ENCODE data around the gene OR4N5.
"Not testable (repeated sequence)": the region's sequence is repeated elsewhere in the genome, so short reads cannot be mapped to it uniquely, and the experiment has no call there.

Gene OR4N5

DNA sequence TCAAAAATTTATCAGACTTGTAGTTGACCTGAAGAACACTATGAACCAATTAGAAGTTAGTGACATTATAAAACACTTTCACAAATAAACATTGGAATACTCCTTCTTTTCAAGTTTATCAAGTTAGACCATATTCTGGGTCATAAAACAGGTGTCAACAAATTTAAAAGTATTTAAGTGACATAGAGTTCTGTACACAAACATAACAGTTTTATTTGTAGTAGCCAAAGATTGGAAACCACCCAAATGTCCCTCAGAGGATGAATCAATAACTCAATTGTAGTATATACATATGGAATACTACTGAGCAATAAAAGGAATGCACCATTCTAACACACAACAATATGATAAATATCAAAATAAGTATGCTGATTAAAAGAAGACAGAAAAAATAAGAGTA lies 28.5 kb downstream of the OR4N5 start:
- no peaks in the 10 kb centered on the region for H3K36me3 ChIP-seq (ENCODE audit: insufficient read depth, low read length)
- H3K9ac ChIP-seq (ENCODE audit: low read depth, low read length): no peak overlapping the region
- no peaks in the 10 kb centered on the region for H3K4me1 ChIP-seq (ENCODE audit: control insufficient read depth, insufficient read depth, low read length)
- H3K4me2 ChIP-seq (ENCODE audit: low read length): no peak overlapping the region
- H3K9me3 ChIP-seq (replicated peaks; ENCODE audit: low read length): no peaks in the 10 kb centered on the region
- H3K4me3 ChIP-seq (ENCODE audit: low read length): no peak overlapping the region
- no peaks in the 10 kb centered on the region for H3K27me3 ChIP-seq (ENCODE audit: control insufficient read depth, insufficient read depth, low read length)

DNA sequence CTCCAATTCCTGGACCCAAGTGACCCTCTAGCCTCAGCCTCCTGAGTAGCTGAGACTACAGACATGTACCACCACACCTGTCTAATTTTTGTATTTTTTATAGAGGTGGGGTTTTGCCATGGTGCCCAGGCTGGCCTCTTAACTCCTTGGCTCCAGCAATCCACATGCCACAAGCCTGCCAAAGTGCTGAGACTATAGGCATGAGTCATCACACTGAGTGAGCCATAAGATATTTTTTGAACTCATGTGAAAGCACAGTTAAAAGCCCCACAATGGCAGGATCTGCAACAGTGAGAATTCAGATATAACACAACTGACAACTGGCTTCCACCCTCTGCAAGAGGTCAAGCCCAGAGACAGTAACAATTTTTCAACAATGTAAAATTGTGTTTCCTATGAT lies 31.2 kb downstream of the OR4N5 start:
- not testable (repeated sequence) for H3K36me3 ChIP-seq (ENCODE audit: insufficient read depth, low read length); H3K9ac ChIP-seq (ENCODE audit: low read depth, low read length); H3K27me3 ChIP-seq (ENCODE audit: control insufficient read depth, insufficient read depth, low read length); H3K4me2 ChIP-seq (ENCODE audit: low read length); H3K9me3 ChIP-seq (replicated peaks; ENCODE audit: low read length); H3K4me1 ChIP-seq (ENCODE audit: control insufficient read depth, insufficient read depth, low read length); H3K4me3 ChIP-seq (ENCODE audit: low read length)

DNA sequence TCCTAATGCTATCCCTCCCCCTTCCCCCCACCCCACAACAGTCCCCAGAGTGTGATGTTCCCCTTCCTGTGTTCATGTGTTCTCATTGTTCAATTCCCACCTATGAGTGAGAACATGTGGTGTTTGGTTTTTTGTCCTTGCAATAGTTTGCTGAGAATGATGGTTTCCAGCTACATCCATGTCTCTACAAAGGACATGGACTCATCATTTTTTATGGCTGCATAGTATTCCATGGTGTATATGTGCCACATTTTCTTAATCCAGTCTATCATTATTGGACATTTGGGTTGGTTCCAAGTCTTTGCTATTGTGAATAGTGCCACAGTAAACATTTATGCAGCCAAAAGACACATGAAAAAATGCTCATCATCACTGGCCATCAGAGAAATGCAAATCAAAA lies 35.6 kb downstream of the OR4N5 start:
- H3K9me3 ChIP-seq (replicated peaks; ENCODE audit: low read length); H3K4me3 ChIP-seq (ENCODE audit: low read length); H3K4me2 ChIP-seq (ENCODE audit: low read length); H3K36me3 ChIP-seq (ENCODE audit: insufficient read depth, low read length); H3K27me3 ChIP-seq (ENCODE audit: control insufficient read depth, insufficient read depth, low read length); H3K4me1 ChIP-seq (ENCODE audit: control insufficient read depth, insufficient read depth, low read length); H3K9ac ChIP-seq (ENCODE audit: low read depth, low read length): not testable (repeated sequence)

DNA sequence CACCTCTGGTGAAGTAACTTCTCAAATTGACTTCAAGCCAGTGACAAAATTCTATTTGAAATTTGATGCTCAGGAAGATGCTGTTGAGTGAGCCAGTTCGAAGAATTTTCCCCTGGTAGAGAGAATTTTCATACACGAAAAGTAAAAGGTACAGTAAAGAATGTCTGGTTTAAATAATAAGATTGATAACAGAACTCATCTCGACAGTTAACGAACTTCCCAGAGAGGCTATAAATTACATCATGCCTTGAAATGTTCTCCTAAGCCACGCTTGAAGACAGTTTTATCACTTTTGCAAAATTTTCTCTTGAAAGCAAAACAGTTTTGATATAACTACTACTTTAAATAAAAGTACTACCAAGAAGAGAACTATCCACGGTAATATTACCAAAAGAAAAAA lies 37.7 kb downstream of the OR4N5 start:
- Histone ChIP-seq H3K9me3 (replicated peaks; ENCODE audit: low read length) (peaks cover 2% of the 10 kb centered on the region), H3K27me3 (ENCODE audit: control insufficient read depth, insufficient read depth, low read length) (no peaks in the 10 kb centered on the region), H3K36me3 (ENCODE audit: insufficient read depth, low read length) (no peaks in the 10 kb centered on the region), H3K4me1 (ENCODE audit: control insufficient read depth, insufficient read depth, low read length) (no peaks in the 10 kb centered on the region), H3K9ac (ENCODE audit: low read depth, low read length) (no peak overlapping the region), H3K4me3 (ENCODE audit: low read length) (no peak overlapping the region), H3K4me2 (ENCODE audit: low read length) (no peak overlapping the region)

DNA sequence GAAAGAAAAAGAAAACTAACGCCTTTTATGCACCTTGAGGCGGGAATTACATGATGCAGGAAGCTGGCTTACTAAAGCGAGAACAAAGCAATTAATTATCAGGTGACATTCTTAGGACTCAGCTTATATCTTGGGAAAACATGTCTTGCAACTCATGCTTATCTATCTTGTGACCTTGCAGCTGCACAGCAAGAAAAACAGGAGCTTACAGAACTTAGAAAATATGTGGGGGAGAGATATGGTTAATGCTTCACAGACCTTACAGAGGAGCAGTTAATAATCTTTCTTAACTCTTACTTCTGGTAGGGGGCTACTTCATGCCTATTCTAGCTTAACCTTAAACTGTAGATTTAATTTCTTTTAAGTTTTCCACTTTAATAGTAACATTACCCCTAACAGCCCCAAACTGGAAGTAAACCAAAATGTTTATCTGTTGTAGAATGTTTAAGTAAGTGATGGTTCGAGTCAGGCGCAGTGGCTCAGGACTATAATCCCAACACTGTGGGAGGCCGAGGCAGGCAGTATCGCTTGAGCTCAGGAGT lies 38.9 kb downstream of the OR4N5 start:
- Histone ChIP-seq H3K27me3 (ENCODE audit: control insufficient read depth, insufficient read depth, low read length) (no peaks in the 10 kb centered on the region), H3K4me1 (ENCODE audit: control insufficient read depth, insufficient read depth, low read length) (no peaks in the 10 kb centered on the region), H3K4me3 (ENCODE audit: low read length) (no peak overlapping the region), H3K36me3 (ENCODE audit: insufficient read depth, low read length) (no peaks in the 10 kb centered on the region), H3K4me2 (ENCODE audit: low read length) (no peak overlapping the region), H3K9me3 (replicated peaks; ENCODE audit: low read length) (peaks cover 2% of the 10 kb centered on the region), H3K9ac (ENCODE audit: low read depth, low read length) (no peak overlapping the region)

DNA sequence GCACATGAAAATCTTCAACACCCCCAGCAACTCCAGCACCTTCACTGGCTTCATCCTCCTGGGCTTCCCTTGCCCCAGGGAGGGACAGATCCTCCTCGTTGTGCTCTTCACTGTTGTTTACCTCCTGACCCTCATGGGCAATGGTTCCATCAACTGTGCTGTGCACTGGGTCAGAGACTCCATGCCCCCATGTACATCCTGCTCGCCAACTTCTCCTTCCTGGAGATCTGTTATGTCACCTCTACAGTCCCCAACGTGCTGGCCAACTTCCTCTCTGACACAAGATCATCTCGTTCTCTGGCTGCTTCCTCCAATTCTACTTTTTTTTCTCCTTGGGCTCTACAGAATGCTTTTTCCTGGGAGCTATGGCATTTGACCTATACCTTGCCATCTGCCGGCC lies 40.6 kb downstream of the OR4N5 start:
- no peaks in the 10 kb centered on the region for H3K27me3 ChIP-seq (ENCODE audit: control insufficient read depth, insufficient read depth, low read length)
- H3K9ac ChIP-seq (ENCODE audit: low read depth, low read length): no peak overlapping the region
- H3K9me3 ChIP-seq (replicated peaks; ENCODE audit: low read length): peaks cover 2% of the 10 kb centered on the region
- no peaks in the 10 kb centered on the region for H3K4me1 ChIP-seq (ENCODE audit: control insufficient read depth, insufficient read depth, low read length)
- no peaks in the 10 kb centered on the region for H3K36me3 ChIP-seq (ENCODE audit: insufficient read depth, low read length)
- no peak overlapping the region for H3K4me3 ChIP-seq (ENCODE audit: low read length)
- no peak overlapping the region for H3K4me2 ChIP-seq (ENCODE audit: low read length)

DNA sequence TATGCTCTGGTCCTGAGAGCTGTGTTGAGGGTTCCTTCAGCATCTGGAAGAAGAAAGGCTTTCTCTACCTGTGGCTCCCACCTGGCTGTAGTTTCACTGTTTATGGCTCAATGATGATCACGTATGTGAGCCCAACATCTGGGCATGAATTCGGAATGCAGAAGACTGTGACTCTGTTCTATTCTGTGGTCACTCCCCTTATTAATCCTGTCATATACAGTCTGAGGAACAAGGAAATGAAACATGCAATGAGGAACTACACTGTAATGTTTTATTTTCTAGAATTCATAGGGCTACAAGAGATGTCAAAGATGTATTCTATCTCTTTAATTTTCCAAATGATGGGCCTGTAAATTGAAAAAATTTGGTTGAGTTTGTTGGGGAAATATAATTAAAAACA lies 41.3 kb downstream of the OR4N5 start:
- H3K27me3 ChIP-seq (ENCODE audit: control insufficient read depth, insufficient read depth, low read length): no peaks in the 10 kb centered on the region

DNA sequence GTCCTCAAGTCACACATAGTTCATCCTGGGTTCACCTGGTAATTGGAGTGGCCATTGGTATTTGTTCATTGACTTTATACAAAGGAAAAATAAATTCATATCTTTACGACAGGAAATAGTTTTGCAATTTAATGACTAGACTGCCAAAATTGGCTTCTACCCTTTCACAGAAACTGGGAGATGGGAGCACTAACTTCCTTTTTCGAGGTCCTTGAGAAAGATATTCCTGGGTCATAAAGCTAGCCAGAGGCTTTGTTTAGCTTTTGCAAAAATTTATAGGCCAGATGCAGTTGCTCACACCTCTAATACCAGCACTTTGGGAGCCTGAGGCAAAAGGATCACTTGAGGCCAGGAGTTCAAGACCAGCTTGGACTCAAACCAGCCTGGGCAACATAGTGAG lies 41.9 kb downstream of the OR4N5 start:
- Histone ChIP-seq H3K4me2 (ENCODE audit: low read length) (no peak overlapping the region), H3K9me3 (replicated peaks; ENCODE audit: low read length) (peaks cover 2% of the 10 kb centered on the region), H3K4me1 (ENCODE audit: control insufficient read depth, insufficient read depth, low read length) (no peaks in the 10 kb centered on the region), H3K27me3 (ENCODE audit: control insufficient read depth, insufficient read depth, low read length) (no peaks in the 10 kb centered on the region), H3K9ac (ENCODE audit: low read depth, low read length) (no peak overlapping the region), H3K36me3 (ENCODE audit: insufficient read depth, low read length) (no peaks in the 10 kb centered on the region), H3K4me3 (ENCODE audit: low read length) (no peak overlapping the region)

More for the DNA sequence above, 41.3 kb downstream of the OR4N5 start:
- Histone ChIP-seq H3K9me3 (replicated peaks; ENCODE audit: low read length) (peaks cover 2% of the 10 kb centered on the region), H3K4me1 (ENCODE audit: control insufficient read depth, insufficient read depth, low read length) (no peaks in the 10 kb centered on the region), H3K4me2 (ENCODE audit: low read length) (no peak overlapping the region), H3K4me3 (ENCODE audit: low read length) (no peak overlapping the region), H3K9ac (ENCODE audit: low read depth, low read length) (no peak overlapping the region), H3K36me3 (ENCODE audit: insufficient read depth, low read length) (no peaks in the 10 kb centered on the region)

DNA sequence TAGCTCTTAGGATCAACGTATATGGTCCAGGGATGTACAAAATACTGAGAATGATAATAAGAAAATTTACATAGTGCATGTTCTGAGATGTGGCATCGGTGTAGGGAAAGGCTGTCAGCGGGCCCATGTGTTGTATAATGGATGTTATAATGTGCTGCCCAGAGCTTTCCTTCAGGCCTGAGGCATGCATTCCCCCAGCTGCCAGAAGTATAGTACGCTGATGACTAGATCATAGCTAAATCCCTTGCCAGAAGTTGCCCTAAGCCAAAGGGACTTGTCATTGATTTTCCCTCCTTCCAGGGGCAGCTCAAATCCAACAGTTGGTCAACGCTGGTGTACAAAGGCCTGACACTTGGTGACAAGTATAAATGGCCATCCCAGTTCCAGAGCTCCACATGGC lies 45.6 kb downstream of the OR4N5 start:
- no peaks in the 10 kb centered on the region for H3K36me3 ChIP-seq (ENCODE audit: insufficient read depth, low read length)
- H3K9me3 ChIP-seq (replicated peaks; ENCODE audit: low read length): peaks cover 2% of the 10 kb centered on the region
- H3K4me3 ChIP-seq (ENCODE audit: low read length): no peak overlapping the region
- H3K4me1 ChIP-seq (ENCODE audit: control insufficient read depth, insufficient read depth, low read length): no peaks in the 10 kb centered on the region
- no peak overlapping the region for H3K4me2 ChIP-seq (ENCODE audit: low read length)
- H3K27me3 ChIP-seq (ENCODE audit: control insufficient read depth, insufficient read depth, low read length): no peaks in the 10 kb centered on the region
- no peak overlapping the region for H3K9ac ChIP-seq (ENCODE audit: low read depth, low read length)

DNA sequence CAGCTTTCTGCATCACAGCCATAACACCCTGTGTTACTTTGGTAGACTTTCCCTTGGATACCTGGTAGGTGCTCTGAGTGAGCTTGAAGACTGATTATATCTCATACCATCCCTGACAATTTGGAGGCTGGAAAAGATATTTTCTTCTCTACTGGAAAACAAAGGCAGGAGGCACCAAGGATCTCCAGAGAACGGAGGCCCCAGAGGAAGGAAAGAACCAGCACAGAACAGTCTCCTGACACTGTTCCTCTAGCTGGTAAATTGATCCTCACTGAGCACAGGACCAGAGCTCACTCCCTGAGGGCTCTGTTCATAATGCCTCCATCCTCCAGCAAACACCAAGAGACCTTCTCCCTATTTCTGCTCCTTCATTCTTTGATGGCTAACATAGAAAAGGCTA lies 52.0 kb downstream of the OR4N5 start, which contains the start of gene OR11G2:
OR11G2 (plus strand) TSS at position 301 of the 400 bp plus-strand sequence. CDS start 6,542 bp downstream, outside the sequence.
- Histone ChIP-seq H3K9ac (ENCODE audit: low read depth, low read length) (no peak within 1 kb of the TSS), H3K27me3 (ENCODE audit: control insufficient read depth, insufficient read depth, low read length) (no peaks in the 10 kb centered on the region), H3K4me2 (ENCODE audit: low read length) (no peak within 1 kb of the TSS), H3K36me3 (ENCODE audit: insufficient read depth, low read length) (no peaks in the 10 kb centered on the region), H3K4me3 (ENCODE audit: low read length) (no peak within 1 kb of the TSS), H3K9me3 (replicated peaks; ENCODE audit: low read length) (no peaks in the 10 kb centered on the region), H3K4me1 (ENCODE audit: control insufficient read depth, insufficient read depth, low read length) (no peaks in the 10 kb centered on the region)

DNA sequence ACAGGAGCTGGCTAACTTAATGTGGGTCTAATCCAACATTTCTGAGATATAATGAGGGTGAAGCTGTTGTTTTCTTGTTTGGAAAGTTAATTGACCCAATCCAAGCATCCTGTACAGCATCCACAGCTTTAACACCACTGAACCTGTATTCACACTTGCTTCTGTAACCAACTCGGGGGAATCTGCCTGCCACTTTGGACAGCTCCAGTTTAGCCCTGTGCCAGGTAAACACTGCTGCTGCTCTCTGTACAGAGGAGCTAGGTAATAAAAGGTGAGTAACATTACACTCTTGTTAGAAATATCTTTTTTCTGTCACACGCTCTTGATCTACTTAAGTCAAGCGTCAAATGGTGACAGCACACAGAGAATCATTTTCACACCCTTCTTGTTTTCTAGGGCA lies 52.8 kb downstream of the OR4N5 start:
- no peak overlapping the region for H3K4me2 ChIP-seq (ENCODE audit: low read length)
- no peaks in the 10 kb centered on the region for H3K9me3 ChIP-seq (replicated peaks; ENCODE audit: low read length)
- no peaks in the 10 kb centered on the region for H3K27me3 ChIP-seq (ENCODE audit: control insufficient read depth, insufficient read depth, low read length)
- no peak overlapping the region for H3K9ac ChIP-seq (ENCODE audit: low read depth, low read length)
- no peak overlapping the region for H3K4me3 ChIP-seq (ENCODE audit: low read length)
- no peaks in the 10 kb centered on the region for H3K4me1 ChIP-seq (ENCODE audit: control insufficient read depth, insufficient read depth, low read length)
- H3K36me3 ChIP-seq (ENCODE audit: insufficient read depth, low read length): no peaks in the 10 kb centered on the region

DNA sequence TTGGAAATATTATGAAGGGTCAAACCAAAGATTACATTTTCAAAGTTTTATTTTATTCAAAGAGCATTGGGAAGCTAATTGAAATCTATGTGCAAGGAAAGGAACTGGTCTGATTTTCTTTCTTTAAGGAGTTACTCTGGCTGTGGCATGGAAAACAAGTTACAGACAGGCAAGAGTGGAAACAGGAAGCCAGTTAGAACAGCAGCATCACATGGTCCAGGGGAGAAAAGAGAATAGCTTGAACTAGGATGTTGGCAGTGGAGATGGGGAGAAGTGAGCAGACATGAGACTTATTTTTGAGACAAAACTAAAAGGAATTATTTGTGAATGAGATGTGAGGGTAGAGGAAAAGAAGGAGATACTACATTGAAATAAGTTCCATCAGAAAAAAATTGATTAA lies 55.5 kb downstream of the OR4N5 start:
- no peak overlapping the region for H3K4me3 ChIP-seq (ENCODE audit: low read length)
- H3K9me3 ChIP-seq (replicated peaks; ENCODE audit: low read length): no peaks in the 10 kb centered on the region
- H3K4me1 ChIP-seq (ENCODE audit: control insufficient read depth, insufficient read depth, low read length): no peaks in the 10 kb centered on the region
- no peak overlapping the region for H3K4me2 ChIP-seq (ENCODE audit: low read length)
- H3K27me3 ChIP-seq (ENCODE audit: control insufficient read depth, insufficient read depth, low read length): no peaks in the 10 kb centered on the region
- no peaks in the 10 kb centered on the region for H3K36me3 ChIP-seq (ENCODE audit: insufficient read depth, low read length)
- no peak overlapping the region for H3K9ac ChIP-seq (ENCODE audit: low read depth, low read length)
